Measurements from ENCODE around the gene ARHGAP1. TPM values are rescaled to one million over a fixed set of nuclear protein-coding genes. Genes with fewer than 3 reads are reported as not detected.

ARHGAP1 gene
- total RNA-seq, 1 experiment from 2014 or later, result 16.1 TPM

- peaks cover 47% of the 10 kb centered on the region for H3K36me3 ChIP-seq (ENCODE audit: low read depth, low read length)
- no peaks in the 10 kb centered on the region for H3K9me2 ChIP-seq (replicated peaks; ENCODE audit: low read length)
- H3F3A ChIP-seq (ENCODE audit: low read length, unreplicated experiment), result no peaks in the 10 kb centered on the region
- no peak overlapping the region for H3K27ac ChIP-seq (ENCODE audit: low read length)
- ATAC-seq (no peak), DNase-seq (no peak)
- no peaks in the 10 kb centered on the region for H4K20me1 ChIP-seq (ENCODE audit: low read length)
- no peak overlapping the region for H3K4me2 ChIP-seq (ENCODE audit: low read length)
- no peaks in the 10 kb centered on the region for H3K4me1 ChIP-seq (ENCODE audit: insufficient read depth, low read length)
- no peaks in the 10 kb centered on the region for H3K27me3 ChIP-seq (ENCODE audit: low read length)
- intact Hi-C loops (cut with micrococcal nuclease), result no loop called here
- no peak overlapping the region for H2AFZ ChIP-seq (ENCODE audit: low read length)
- H3K79me2 ChIP-seq (ENCODE audit: low read length), result no peaks in the 10 kb centered on the region
- H3K9me3 ChIP-seq (ENCODE audit: low read length), result no peaks in the 10 kb centered on the region
- no peak for TF ChIP-seq CTCF (conservative IDR thresholded peaks at IDR 0.05; ENCODE audit: low read depth, low read length)
- TF ChIP-seq EZH2phosphoT487 (IDR thresholded peaks at IDR 0.05; ENCODE audit: borderline replicate concordance, low read length), result no peak
- H3K9ac ChIP-seq (ENCODE audit: low read length), result no peak overlapping the region
- ChIA-PET POLR2A (ENCODE audit: unreplicated experiment) (no interaction called here), CTCF (no interaction called here)
- BruUV-seq (replicated peaks), result no TSS peak
- H3K4me3 ChIP-seq (ENCODE audit: low read length), result no peak overlapping the region
Observed at GRCh38 chr11:46743043-46743442, 42.6 kb upstream of the ARHGAP1 start.

GRCh38 chr11:46741600-46742484 is 41.4 kb upstream of the ARHGAP1 start:
- Histone ChIP-seq H3K4me1 (ENCODE audit: insufficient read depth, low read length) (no peaks in the 10 kb centered on the region; the same call in 1 of the 2 replicates), H3K9me3 (ENCODE audit: low read length) (no peaks in the 10 kb centered on the region), H3K79me2 (ENCODE audit: low read length) (no peaks in the 10 kb centered on the region), H3K36me3 (ENCODE audit: low read depth, low read length) (peaks cover 46% of the 10 kb centered on the region), H4K20me1 (ENCODE audit: low read length) (no peaks in the 10 kb centered on the region), H3K9ac (ENCODE audit: low read length) (no peak overlapping the region), H3K9me2 (replicated peaks; ENCODE audit: low read length) (no peaks in the 10 kb centered on the region), H3K27ac (ENCODE audit: low read length) (no peak overlapping the region), H2AFZ (ENCODE audit: low read length) (no peak overlapping the region), H3K4me3 (ENCODE audit: low read length) (no peak overlapping the region), H3K4me2 (ENCODE audit: low read length) (no peak overlapping the region), H3K27me3 (ENCODE audit: low read length) (no peaks in the 10 kb centered on the region), H3F3A (ENCODE audit: low read length, unreplicated experiment) (no peaks in the 10 kb centered on the region)
- DNase-seq, result no peak
- ATAC-seq, result no peak
- TF ChIP-seq CTCF (conservative IDR thresholded peaks at IDR 0.05; ENCODE audit: low read depth, low read length), result no peak
- TF ChIP-seq EZH2phosphoT487 (IDR thresholded peaks at IDR 0.05; ENCODE audit: borderline replicate concordance, low read length), result no peak
- TF ChIP-seq EZH2 (IDR thresholded peaks at IDR 0.05; ENCODE audit: low read length, unreplicated experiment), result no peak
- ChIA-PET CTCF (no interaction called here), POLR2A (ENCODE audit: unreplicated experiment) (no interaction called here)
- BruUV-seq (replicated peaks), result no TSS peak
- intact Hi-C loops (cut with micrococcal nuclease), result no loop called here

- no peaks in the 10 kb centered on the region for H4K20me1 ChIP-seq (ENCODE audit: low read length)
- TF ChIP-seq CTCF (conservative IDR thresholded peaks at IDR 0.05; ENCODE audit: low read depth, low read length) (no peak), EZH2 (IDR thresholded peaks at IDR 0.05; ENCODE audit: low read length, unreplicated experiment) (no peak), EZH2phosphoT487 (IDR thresholded peaks at IDR 0.05; ENCODE audit: borderline replicate concordance, low read length) (no peak)
- H3K9ac ChIP-seq (ENCODE audit: low read length), result no peak overlapping the region
- no peak overlapping the region for H3K4me2 ChIP-seq (ENCODE audit: low read length)
- no peaks in the 10 kb centered on the region for H3K9me2 ChIP-seq (replicated peaks; ENCODE audit: low read length)
- no peaks in the 10 kb centered on the region for H3K79me2 ChIP-seq (ENCODE audit: low read length)
- no peak for ATAC-seq
- BruUV-seq (replicated peaks), result no TSS peak
- no peak overlapping the region for H3K4me3 ChIP-seq (ENCODE audit: low read length)
- no peak overlapping the region for H3K27ac ChIP-seq (ENCODE audit: low read length)
- intact Hi-C loops (cut with micrococcal nuclease), result loop anchor here (5.0 kb wide), 1 partner anchor 37 kb away; the partner anchor contains the start of genes ARHGAP1 and ZNF408
- peaks cover 20% of the 10 kb centered on the region for H3K36me3 ChIP-seq (ENCODE audit: low read depth, low read length)
- no peaks in the 10 kb centered on the region for H3K9me3 ChIP-seq (ENCODE audit: low read length)
- CTCF ChIA-PET, result no interaction called here
- POLR2A ChIA-PET (ENCODE audit: unreplicated experiment), result interaction anchor here (0.6 kb wide), 1 partner anchor 26 kb away, joined by 4 read pairs; no protein-coding TSS in a partner anchor
- no peak overlapping the region for H2AFZ ChIP-seq (ENCODE audit: low read length)
- DNase-seq, result no peak
- H3K27me3 ChIP-seq (ENCODE audit: low read length), result no peaks in the 10 kb centered on the region
- no peaks in the 10 kb centered on the region; the same call in none of the 2 replicates for H3K4me1 ChIP-seq (ENCODE audit: insufficient read depth, low read length)
- H3F3A ChIP-seq (ENCODE audit: low read length, unreplicated experiment), result no peaks in the 10 kb centered on the region
Observed at GRCh38 chr11:46738887-46739286, 38.5 kb upstream of the ARHGAP1 start.

All from PC-3 (cell line).